ENCODE measurements around the gene SOX1. TPM values are rescaled to one million over a fixed set of nuclear protein-coding genes. Genes with fewer than 3 reads are reported as not detected.

The SOX1 gene
- total RNA-seq, 1 donor from 2014 or later = not detected

DNA sequence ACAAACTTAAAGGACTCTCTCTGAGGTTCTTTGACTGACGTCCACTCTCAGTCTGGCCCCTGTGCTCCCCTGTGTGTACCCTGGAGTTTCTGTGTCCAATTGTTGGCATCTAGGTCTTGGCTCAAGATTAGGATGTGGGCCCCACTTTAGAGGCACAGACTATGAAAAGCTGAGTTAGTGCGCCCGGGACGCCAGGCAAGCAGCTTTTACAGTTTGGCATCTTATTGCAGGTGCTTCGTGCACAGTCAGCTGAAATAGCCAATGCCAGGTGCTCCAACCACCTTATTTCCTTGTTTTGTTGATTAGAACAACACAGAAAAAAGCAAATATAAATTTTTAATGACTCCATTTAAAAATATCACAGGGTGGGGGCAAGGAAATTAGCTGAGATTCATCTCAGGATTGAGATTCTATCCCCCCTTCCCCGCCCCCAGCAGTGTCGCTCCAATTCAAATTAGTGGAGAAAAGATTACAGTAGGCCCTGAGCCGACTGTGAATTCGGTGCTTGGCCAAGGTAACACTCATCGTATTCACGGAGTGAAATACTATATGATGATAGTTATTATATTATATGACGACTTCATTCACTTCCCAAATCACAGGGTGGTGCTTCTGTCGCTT, 4.3 kb downstream of the SOX1 start:
- no peak for DNase-seq (ENCODE audit: low read depth)
- TF ChIP-seq, protein P1, sequence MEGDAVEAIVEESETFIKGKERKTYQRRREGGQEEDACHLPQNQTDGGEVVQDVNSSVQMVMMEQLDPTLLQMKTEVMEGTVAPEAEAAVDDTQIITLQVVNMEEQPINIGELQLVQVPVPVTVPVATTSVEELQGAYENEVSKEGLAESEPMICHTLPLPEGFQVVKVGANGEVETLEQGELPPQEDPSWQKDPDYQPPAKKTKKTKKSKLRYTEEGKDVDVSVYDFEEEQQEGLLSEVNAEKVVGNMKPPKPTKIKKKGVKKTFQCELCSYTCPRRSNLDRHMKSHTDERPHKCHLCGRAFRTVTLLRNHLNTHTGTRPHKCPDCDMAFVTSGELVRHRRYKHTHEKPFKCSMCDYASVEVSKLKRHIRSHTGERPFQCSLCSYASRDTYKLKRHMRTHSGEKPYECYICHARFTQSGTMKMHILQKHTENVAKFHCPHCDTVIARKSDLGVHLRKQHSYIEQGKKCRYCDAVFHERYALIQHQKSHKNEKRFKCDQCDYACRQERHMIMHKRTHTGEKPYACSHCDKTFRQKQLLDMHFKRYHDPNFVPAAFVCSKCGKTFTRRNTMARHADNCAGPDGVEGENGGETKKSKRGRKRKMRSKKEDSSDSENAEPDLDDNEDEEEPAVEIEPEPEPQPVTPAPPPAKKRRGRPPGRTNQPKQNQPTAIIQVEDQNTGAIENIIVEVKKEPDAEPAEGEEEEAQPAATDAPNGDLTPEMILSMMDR (conservative IDR thresholded peaks at IDR 0.05; ENCODE audit: low read depth, low read length) = no peak
- H3K4me3 ChIP-seq (ENCODE audit: low read depth, low read length) = no peak overlapping the region

DNA sequence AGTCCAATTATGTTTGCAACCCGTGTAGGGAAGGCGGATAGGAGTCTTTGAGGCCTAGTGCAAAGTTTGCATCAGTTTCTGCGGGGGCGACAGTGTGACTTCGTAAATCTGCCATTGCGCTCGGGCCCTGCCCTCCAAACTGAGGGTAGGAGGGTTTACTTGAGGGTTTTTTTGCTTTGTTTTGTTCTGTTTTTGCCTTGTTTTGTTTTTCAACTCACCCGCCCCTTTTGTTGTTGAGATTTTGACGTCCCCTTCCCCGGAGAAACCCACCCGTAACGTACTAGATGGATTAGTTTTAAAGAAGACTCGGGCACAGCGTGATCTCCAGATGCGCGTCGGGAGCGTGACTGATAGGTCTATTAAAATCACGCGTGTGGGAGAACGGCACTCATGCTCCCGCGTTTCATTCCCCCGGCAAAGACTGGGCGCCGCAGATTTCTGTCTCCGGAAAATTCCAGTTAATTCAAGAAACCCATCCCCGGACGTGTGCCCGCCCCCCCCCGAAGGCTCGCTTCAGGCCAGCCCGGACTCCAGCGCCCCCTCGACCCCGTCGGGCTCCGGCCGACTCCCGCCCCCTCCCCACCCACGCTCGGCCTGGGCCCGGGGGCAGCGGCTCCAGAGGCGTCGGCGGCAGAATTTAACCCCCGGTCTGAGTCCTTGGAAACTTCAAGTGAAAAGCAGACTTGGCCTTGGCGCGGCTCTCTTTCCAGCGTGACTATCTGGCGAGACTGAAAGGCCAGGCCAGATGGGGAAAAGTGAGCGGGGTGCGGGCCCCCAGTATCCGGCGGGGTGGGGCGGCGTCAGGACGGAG, 5.0 kb downstream of the SOX1 start:
- H3K4me3 ChIP-seq (ENCODE audit: low read depth, low read length) = no peak overlapping the region
- TF ChIP-seq, protein P1 (conservative IDR thresholded peaks at IDR 0.05; ENCODE audit: low read depth, low read length) = no peak
- DNase-seq (ENCODE audit: low read depth) = no peak

DNA sequence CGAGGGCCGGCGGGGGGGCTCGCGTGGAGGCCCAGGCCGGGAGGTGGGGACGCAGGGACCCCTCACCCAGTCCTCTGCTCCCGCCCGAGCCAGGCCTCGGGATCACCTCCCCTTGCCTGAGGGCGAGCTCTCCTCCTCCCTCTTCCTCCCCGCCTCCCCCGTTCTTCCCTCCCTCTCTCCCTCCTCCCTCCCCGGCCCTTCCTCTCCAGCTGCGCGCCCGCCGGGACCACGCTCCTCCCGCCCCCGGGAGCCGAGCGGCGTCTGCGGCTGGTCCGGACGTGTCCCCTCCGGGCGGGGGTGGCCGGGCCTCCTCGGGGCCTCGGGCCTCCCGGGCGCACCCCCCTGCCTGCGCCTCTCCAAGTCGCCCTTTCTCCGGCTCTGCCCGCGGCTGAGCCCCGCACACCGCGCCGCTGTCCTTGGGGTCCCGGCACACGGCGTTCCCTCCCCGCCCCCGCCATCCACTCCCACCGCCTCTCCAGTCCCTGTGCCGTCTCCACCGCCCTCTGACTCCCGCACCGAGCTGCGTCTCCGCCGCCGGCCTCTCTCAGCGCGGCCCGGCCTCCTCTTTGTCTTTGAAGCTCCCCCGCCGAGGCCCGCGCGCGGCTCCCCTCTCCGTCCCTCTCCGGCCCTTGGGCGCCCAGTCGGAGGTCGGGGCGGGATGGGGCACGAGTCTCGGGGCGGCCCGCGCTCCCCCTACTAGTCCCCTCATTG, 5.7 kb downstream of the SOX1 start:
- DNase-seq (ENCODE audit: low read depth) = no peak
- no peak overlapping the region for H3K4me3 ChIP-seq (ENCODE audit: low read depth, low read length)
- TF ChIP-seq, protein P1 (conservative IDR thresholded peaks at IDR 0.05; ENCODE audit: low read depth, low read length) = no peak

DNA sequence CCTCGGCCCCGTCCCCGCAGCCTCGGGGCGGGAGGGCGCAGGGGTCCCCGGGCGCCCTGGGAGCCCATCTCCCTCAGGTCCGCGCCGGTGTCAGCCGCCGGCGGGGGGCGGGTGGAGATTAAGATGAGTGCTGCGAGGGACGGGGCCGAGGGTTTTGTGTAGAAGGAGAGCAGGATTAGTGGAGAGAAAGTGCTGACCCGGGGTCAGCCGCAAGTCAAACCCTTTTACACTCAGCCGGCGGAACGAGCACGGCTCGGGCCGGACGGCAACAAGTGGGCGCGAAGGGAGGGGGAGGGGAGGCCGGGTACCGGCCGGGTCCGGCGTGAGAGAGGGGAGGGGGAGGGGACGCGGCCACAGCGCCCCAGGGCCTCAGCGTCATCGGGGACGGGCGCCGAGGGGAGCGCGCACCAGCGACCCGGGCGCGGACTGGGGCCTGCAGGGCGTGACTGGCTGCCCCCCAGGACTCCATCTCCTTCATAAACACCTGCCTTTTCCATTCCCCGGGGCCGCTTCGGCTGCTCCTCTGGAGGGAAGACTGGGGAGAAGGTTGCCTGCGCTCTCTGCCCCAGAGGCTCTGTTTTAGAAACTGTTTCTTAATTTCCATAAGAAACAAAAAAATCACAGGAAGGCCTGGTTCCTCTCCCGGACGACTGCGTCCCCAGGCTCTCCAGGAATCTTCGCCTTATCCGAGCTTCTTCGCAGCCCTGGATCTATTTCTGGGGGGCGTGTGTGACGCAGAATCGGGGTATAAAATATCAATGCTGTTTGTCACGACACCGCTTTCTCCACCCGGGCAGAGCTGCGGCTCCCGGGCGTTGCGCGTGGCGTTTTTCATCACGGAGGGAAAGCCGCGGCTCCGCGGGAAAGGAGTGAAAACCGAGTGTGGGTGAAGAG, 6.5 kb downstream of the SOX1 start:
- no peak for DNase-seq (ENCODE audit: low read depth)
- H3K4me3 ChIP-seq (ENCODE audit: low read depth, low read length) = no peak overlapping the region
- TF ChIP-seq, protein P1 (conservative IDR thresholded peaks at IDR 0.05; ENCODE audit: low read depth, low read length) = no peak

DNA sequence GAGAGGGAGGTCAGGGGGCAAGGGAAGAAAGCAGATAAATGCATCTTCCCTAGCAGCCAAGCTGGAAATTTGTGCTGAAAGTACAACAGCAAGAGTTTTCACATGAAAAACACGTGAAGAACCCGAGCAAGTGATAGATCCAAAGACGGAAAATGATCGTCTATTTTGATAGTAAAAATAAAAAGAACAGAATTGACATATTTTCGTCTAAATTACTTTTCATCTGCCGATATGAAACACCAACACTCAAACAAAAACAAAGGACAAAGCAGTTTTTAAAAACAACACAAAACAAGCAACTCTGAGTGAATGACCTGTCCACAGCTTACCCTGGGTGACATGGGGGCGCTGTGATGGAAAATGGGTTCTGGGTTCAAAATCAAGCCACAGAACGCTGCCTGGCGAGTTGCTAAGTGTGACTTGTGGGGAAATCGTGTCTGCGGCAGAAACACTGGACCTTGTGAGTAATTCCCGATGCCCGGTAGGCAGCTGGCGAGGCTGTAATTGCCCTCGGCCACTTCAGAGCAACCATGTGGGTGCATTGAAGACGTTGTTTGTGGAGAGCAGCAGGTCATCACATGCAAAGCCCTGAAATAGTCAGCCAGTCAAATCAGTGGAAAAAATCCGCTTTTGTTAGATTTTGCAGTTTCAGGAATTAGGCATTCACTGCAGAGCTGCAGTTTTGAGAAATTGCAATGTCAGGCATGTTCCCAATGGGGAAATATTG, 7.4 kb downstream of the SOX1 start:
- TF ChIP-seq, protein P1 (conservative IDR thresholded peaks at IDR 0.05; ENCODE audit: low read depth, low read length) = no peak
- no peak overlapping the region for H3K4me3 ChIP-seq (ENCODE audit: low read depth, low read length)
- DNase-seq (ENCODE audit: low read depth) = no peak

DNA sequence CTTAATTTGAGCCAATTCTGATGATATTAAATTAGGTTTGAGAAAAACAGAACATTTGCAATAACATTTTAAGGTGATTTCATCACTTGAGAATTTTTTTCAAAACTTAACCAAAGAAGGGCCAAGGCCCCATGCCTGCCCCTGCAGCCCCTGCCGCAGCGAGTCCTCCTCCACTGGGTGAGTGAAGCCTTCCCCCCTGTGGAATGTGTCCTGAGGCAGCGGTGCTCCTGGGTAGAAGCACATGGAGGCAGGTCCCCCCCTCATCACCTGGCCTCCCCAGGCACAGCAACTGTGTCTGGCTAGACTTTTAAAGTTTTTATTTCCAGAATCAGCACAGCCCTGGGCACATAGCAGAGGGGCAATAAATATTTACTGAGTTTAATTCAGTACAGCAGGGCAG, 10.8 kb downstream of the SOX1 start:
- no peak overlapping the region for H3K4me3 ChIP-seq (ENCODE audit: low read depth, low read length)
- TF ChIP-seq, protein P1 (conservative IDR thresholded peaks at IDR 0.05; ENCODE audit: low read depth, low read length) = no peak
- DNase-seq (ENCODE audit: low read depth) = no peak
